ENCODE data around the gene ALG1. TPM values are rescaled to one million over a fixed set of nuclear protein-coding genes. Genes with fewer than 3 reads are reported as not detected.

Gene ALG1
- total RNA-seq, 1 experiment from 2014 or later: 42.0 TPM

GRCh38 chr16:5069048-5069447 is 2.6 kb upstream of the ALG1 start:
- ChIA-PET CTCF (interaction anchor here (0.6 kb wide), 1 partner anchor 33 kb away, joined by 3 read pairs; no protein-coding TSS in a partner anchor), POLR2A (no interaction called here)
- intact Hi-C loops (cut with micrococcal nuclease; ENCODE audit: unreplicated experiment): no loop called here
- Histone ChIP-seq H3K36me3 (ENCODE audit: control insufficient read depth, insufficient read depth, low read length) (no peaks in the 10 kb centered on the region; the same call in 1 of the 2 replicates), H3K4me3 (ENCODE audit: low read depth, low read length) (no peak overlapping the region), H3K4me1 (peaks cover 7% of the 10 kb centered on the region; the same call in 1 of the 2 replicates), H3K9me3 (peaks cover 3% of the 10 kb centered on the region; the same call in 1 of the 2 replicates), H3K27me3 (replicated peaks; ENCODE audit: control insufficient read depth, insufficient read depth, low read length) (no peaks in the 10 kb centered on the region)
- Mint-ChIP-seq H3K27ac (ENCODE audit: unreplicated experiment) (no peak overlapping the region), H3K27me3 (ENCODE audit: insufficient read depth, unreplicated experiment) (peaks cover 3% of the 10 kb centered on the region), H3K4me1 (ENCODE audit: low read depth, unreplicated experiment) (no peaks in the 10 kb centered on the region), H3K4me3 (ENCODE audit: unreplicated experiment) (no peak overlapping the region), H3K36me3 (ENCODE audit: insufficient read depth, unreplicated experiment) (peaks cover 8% of the 10 kb centered on the region), H3K9me3 (ENCODE audit: unreplicated experiment) (no peaks in the 10 kb centered on the region)
- TF ChIP-seq, protein P1, sequence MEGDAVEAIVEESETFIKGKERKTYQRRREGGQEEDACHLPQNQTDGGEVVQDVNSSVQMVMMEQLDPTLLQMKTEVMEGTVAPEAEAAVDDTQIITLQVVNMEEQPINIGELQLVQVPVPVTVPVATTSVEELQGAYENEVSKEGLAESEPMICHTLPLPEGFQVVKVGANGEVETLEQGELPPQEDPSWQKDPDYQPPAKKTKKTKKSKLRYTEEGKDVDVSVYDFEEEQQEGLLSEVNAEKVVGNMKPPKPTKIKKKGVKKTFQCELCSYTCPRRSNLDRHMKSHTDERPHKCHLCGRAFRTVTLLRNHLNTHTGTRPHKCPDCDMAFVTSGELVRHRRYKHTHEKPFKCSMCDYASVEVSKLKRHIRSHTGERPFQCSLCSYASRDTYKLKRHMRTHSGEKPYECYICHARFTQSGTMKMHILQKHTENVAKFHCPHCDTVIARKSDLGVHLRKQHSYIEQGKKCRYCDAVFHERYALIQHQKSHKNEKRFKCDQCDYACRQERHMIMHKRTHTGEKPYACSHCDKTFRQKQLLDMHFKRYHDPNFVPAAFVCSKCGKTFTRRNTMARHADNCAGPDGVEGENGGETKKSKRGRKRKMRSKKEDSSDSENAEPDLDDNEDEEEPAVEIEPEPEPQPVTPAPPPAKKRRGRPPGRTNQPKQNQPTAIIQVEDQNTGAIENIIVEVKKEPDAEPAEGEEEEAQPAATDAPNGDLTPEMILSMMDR (IDR thresholded peaks at IDR 0.05; ENCODE audit: insufficient read depth in 1 of 2, low read depth in 1 of 2, low read length in 1 of 2, severe bottlenecking in 1 of 2, unreplicated experiment in 1 of 2): no peak
- BruUV-seq (replicated peaks): no TSS peak
- DNase-seq: no peak

DNA sequence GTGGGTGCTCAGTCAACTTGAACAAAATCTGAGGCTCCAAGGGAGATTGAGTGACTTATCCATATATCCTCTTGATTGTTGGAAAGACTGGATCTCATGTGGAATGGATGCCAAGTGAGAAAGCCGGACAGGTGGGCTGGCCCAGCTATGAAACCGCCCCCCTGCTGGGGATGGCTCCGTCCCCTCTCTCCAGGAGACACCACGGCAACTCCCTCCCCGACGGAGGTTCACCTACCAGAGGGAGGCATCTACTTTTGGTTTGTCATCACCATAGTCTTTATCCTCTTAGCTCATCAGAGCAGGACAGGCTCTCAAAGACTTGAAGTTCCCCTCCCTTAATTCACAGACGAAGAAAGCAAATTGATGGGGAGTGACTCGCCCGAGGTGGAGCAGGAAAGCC is 1.8 kb upstream of the ALG1 start:
- H3K4me1 ChIP-seq: peaks cover 7% of the 10 kb centered on the region; the same call in 1 of the 2 replicates
- H3K9me3 ChIP-seq: peaks cover 3% of the 10 kb centered on the region; the same call in 1 of the 2 replicates
- TF ChIP-seq, protein P1 (IDR thresholded peaks at IDR 0.05; ENCODE audit: insufficient read depth in 1 of 2, low read depth in 1 of 2, low read length in 1 of 2, severe bottlenecking in 1 of 2, unreplicated experiment in 1 of 2): no peak
- H3K27me3 Mint-ChIP-seq (ENCODE audit: insufficient read depth, unreplicated experiment): peaks cover 3% of the 10 kb centered on the region
- no peaks in the 10 kb centered on the region for H3K9me3 Mint-ChIP-seq (ENCODE audit: unreplicated experiment)
- CTCF ChIA-PET: interaction anchor here (0.6 kb wide), 1 partner anchor 34 kb away, joined by 3 read pairs; no protein-coding TSS in a partner anchor
- POLR2A ChIA-PET: no interaction called here
- no peaks in the 10 kb centered on the region; the same call in 1 of the 2 replicates for H3K36me3 ChIP-seq (ENCODE audit: control insufficient read depth, insufficient read depth, low read length)
- intact Hi-C loops (cut with micrococcal nuclease; ENCODE audit: unreplicated experiment): loop anchor here (5.0 kb wide), 1 partner anchor 33 kb away; no protein-coding TSS in a partner anchor
- no peak overlapping the region for H3K27ac Mint-ChIP-seq (ENCODE audit: unreplicated experiment)
- no peaks in the 10 kb centered on the region for H3K27me3 ChIP-seq (replicated peaks; ENCODE audit: control insufficient read depth, insufficient read depth, low read length)
- H3K36me3 Mint-ChIP-seq (ENCODE audit: insufficient read depth, unreplicated experiment): peaks cover 8% of the 10 kb centered on the region
- H3K4me1 Mint-ChIP-seq (ENCODE audit: low read depth, unreplicated experiment): no peaks in the 10 kb centered on the region
- H3K4me3 Mint-ChIP-seq (ENCODE audit: unreplicated experiment): no peak overlapping the region
- H3K4me3 ChIP-seq (ENCODE audit: low read depth, low read length): no peak overlapping the region
- DNase-seq: no peak
- BruUV-seq (replicated peaks): no TSS peak

- CTCF ChIA-PET: no interaction called here
- H3K4me1 ChIP-seq: peaks cover 7% of the 10 kb centered on the region; the same call in 1 of the 2 replicates
- Mint-ChIP-seq H3K9me3 (ENCODE audit: unreplicated experiment) (no peaks in the 10 kb centered on the region), H3K4me1 (ENCODE audit: low read depth, unreplicated experiment) (no peaks in the 10 kb centered on the region), H3K36me3 (ENCODE audit: insufficient read depth, unreplicated experiment) (peaks cover 14% of the 10 kb centered on the region), H3K4me3 (ENCODE audit: unreplicated experiment) (peak overlapping the region; percentile 96), H3K27me3 (ENCODE audit: insufficient read depth, unreplicated experiment) (peaks cover 3% of the 10 kb centered on the region), H3K27ac (ENCODE audit: unreplicated experiment) (no peak overlapping the region)
- H3K27me3 ChIP-seq (replicated peaks; ENCODE audit: control insufficient read depth, insufficient read depth, low read length): no peaks in the 10 kb centered on the region
- H3K4me3 ChIP-seq (ENCODE audit: low read depth, low read length): no peak overlapping the region
- no peaks in the 10 kb centered on the region; the same call in 1 of the 2 replicates for H3K36me3 ChIP-seq (ENCODE audit: control insufficient read depth, insufficient read depth, low read length)
- BruUV-seq (replicated peaks): no TSS peak
- no peak for DNase-seq
- intact Hi-C loops (cut with micrococcal nuclease; ENCODE audit: unreplicated experiment): loop anchor here (5.0 kb wide), 1 partner anchor 33 kb away; no protein-coding TSS in a partner anchor
- POLR2A ChIA-PET: no interaction called here
- H3K9me3 ChIP-seq: peaks cover 3% of the 10 kb centered on the region; the same call in 1 of the 2 replicates
- TF ChIP-seq, protein P1 (IDR thresholded peaks at IDR 0.05; ENCODE audit: insufficient read depth in 1 of 2, low read depth in 1 of 2, low read length in 1 of 2, severe bottlenecking in 1 of 2, unreplicated experiment in 1 of 2): no peak
These were observed 1.0 kb upstream of the ALG1 start for GRCh38 chr16:5070431-5071186.
